ENCODE data around the gene NOS1.

The NOS1 gene

DNA sequence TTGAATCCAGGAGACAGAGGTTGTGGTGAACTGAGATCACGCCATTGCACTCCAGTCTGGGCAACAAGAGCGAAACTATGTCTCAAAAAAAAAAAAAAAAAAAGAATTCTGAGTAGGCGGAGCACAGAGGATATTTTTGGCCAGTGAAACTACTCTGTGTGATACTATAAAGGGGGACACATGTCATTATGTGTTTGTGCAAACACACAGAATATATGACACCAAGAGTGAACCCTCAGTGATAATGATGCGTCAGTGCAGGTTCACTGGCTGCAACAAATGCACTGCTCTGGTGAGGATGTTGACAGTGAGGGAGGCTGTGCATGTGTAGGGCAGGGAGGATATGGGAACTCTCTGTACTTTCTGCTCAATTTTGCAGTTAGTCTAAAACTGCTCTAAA, 195.3 kb downstream of the NOS1 start:
- no peak for DNase-seq

DNA sequence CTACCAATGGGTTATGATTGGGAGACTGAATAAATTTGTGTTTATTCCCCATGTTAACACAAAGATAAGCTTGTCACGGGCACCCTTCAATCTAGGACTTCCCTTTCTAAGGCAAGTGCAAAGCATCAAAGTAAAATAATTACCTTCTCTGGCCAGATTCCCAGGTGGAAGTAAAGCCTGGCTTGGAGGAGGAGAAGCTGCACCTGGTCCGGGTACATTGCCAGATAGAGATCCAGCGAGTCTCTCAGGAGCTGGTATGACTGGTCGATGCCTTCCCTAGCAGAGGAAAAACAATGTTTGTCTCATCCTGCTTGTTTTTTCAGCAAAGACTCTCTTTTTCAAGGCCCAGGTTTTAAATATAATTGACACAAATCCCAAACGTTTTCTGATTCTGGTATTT, 196.1 kb downstream of the NOS1 start:
- DNase-seq, result no peak

DNA sequence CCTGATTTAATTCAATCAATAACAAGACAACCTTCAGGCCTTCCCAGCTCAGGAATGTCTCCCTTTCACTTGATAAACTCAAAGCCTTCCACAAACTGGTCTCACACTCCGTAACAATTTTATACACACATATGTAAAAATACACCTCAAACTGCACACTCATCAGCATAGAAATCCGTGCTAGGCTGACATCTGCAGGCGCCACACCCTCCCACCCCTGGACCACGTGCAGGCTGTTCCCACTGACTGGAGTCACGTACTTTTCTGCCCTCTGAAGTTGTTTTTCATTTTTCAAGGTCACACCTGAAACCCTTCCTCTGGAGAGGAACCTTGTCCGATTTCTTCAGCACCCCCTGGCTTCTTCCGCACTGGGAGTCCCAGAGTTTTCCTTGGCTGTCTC, 198.8 kb downstream of the NOS1 start:
- no peak for DNase-seq

DNA sequence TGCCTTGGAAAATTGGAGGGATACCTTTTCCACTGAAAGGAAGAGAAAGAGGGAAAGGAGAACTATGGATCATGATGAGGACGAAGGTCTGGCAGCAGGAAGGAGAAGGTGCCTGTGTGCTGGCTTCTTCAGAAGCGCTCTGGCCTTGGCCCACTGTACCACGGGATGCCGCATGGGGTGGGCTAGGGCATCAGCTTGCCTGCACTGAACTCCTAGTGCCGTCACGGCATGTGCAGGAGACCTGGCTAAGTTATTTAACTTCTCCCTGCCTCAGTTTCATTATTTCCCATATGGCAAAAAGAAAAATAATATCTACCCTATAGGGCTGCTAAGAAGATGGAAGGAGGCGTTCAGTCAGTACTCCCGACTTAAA, 199.3 kb downstream of the NOS1 start:
- DNase-seq, result no peak

- DNase-seq, result no peak
These were observed 199.8 kb downstream of the NOS1 start for GRCh38 chr12:117161460-117162166.

DNA sequence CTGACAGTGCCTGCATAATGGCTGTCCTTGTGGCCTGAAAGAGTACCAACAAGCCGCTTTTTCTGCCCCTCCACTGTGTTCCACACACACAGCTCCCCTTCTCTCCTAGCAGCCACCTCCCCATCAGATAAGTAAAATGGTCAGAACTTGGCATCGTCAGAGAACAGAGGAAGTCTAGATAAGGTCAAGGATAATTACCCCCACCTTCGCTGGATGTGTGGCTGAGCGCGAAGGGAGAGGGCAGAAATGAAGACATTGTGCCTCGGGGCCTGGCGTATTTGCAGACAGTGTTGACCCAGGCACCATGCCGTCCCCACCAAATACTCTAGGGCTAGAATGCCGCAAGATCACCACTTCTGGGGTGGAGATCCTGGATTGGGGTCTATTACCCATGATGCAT, 201.8 kb downstream of the NOS1 start:
- no peak for DNase-seq

GRCh38 chr12:117158911-117159553, 202.4 kb downstream of the NOS1 start:
- no peak for DNase-seq

Data from activated naive CD4-positive, alpha-beta T cell (primary cell).